Uterus (tissue), 4 donors: ENCODE measurements around the gene KCNIP1. TPM values are rescaled to one million over a fixed set of nuclear protein-coding genes. Genes with fewer than 3 reads are reported as not detected.

Experiments
- DNase-seq, 2 donors: peaks; one replicate each; pipeline ENCODE4 v3.0.0-alpha.2; 2019 to 2020
- H3K27ac ChIP-seq, 2 donors: fragments of 200-600 bp; sonication (generic); 1 replicate in 1 of 2; 2 replicates in 1 of 2; pipeline ENCODE4 v1.5.1; 2016 to 2018
- H3K27me3 ChIP-seq, 2 donors: fragments of 200-600 bp; sonication (generic); one replicate each; pipeline ENCODE4 v1.5.1; 2018 to 2019; ENCODE audit warnings: control low read depth in 1 of 2
- H3K36me3 ChIP-seq, 2 donors: fragments of 200-600 bp; sonication (generic); one replicate each; pipeline ENCODE4 v1.5.1; 2019; ENCODE audit warnings: control low read depth in 1 of 2
- H3K4me1 ChIP-seq, 2 donors: fragments of 200-600 bp; sonication (generic); one replicate each; pipeline ENCODE4 v1.5.1; 2018 to 2019; ENCODE audit warnings: control low read depth in 1 of 2
- H3K4me3 ChIP-seq, 2 donors: fragments of 200-600 bp; sonication (generic); 1 replicate in 1 of 2; 2 replicates in 1 of 2; pipeline ENCODE4 v1.5.1; 2018 to 2019; ENCODE audit warnings: mild to moderate bottlenecking in 1 of 2
- H3K9me3 ChIP-seq, 2 donors: fragments of 200-600 bp; sonication (generic); one replicate each; pipeline ENCODE4 v1.5.1; 2019; ENCODE audit warnings: control low read depth in 1 of 2
- POLR2A ChIP-seq, 2 donors: fragments of 450-650 bp; IDR thresholded peaks; one replicate each; pipeline ENCODE4 v1.6.1; 2016; ENCODE audit warnings: antibody characterized with exemption in 2 of 2, mild to moderate bottlenecking in 1 of 2, moderate library complexity in 1 of 2
- intact Hi-C: fragments of 100-400 bp; cut with DNase I; formaldehyde crosslinking; loops from one replicate; pipeline ENCODE4 v1.15.1; 2023; ENCODE audit warnings: low total_unique reads
- total RNA-seq, 4 donors: library from RNA; depleted of rRNA in 3 of 4; stranded (reverse); fragments of >200 nt in 3 of 4; gene quantifications; one replicate each; pipeline versions ENCODE4 v1.1.0 to v1.2.4, GENCODE V29; 2014 to 2023
- TF ChIP-seq, protein P1 (sequence below), 4 experiments: fragments of 200-600 bp in 2 of 4; fragments of 450-650 bp in 2 of 4; sonication (generic) in 2 of 4; IDR thresholded peaks; one replicate each; pipeline ENCODE4 v1.5.1; 2016 to 2019; ENCODE audit warnings: antibody characterized with exemption in 4 of 4, mild to moderate bottlenecking in 2 of 4, moderate library complexity in 1 of 4
- donor health status: DM: yes; HTN: yes; CAD: no.

The KCNIP1 gene
- total RNA-seq, 4 donors from 2014 or later = 1.3 to 7.0 (median 3.9) TPM

DNA sequence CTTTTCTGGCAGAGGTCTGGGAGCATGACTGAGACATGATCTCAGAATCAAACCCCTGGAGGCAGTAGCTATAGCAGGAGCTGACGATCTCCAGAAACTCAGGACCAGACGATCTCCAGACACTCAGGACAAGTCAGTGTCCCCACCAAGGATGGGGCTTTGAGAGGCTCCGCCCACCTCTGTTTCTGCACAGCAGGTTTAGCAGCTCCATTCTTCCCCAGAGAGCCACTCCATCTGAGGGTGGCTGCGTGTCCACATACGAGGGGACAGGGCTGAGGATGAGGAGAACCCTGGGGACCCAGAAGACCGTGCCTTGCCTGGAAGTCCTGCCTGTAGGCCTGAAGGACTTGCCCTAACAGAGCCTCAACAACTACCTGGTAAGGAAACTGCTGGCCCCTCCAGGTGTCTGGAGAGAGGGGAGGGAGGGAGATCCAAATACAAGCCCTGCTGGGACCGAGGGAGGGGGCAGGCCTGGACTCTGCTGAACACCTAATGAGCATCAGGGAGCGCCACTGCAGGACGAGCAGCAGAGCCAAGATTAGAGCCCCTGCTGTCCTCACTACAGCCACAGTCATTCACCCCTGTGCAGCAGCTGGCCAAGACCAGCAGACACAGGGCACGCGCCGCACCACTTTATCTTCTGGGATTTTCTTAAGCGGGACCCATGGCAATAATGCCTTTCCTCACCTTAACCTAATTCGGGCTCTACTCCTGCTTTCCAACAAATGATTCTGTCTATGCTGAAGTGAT is 279.9 kb downstream of the KCNIP1 start, which contains the start of gene GABRP:
Gene GABRP, plus strand, starts transcription at position 228 of the 750 bp plus-strand sequence. CDS start 4,891 bp downstream, outside the sequence.
- no peaks in the 10 kb centered on the region for H3K4me1 ChIP-seq
- H3K4me3 ChIP-seq = no peak within 1 kb of the TSS
- H3K27ac ChIP-seq = no peak within 1 kb of the TSS
- H3K36me3 ChIP-seq = no peaks in the 10 kb centered on the region
- no peaks in the 10 kb centered on the region for H3K9me3 ChIP-seq
- TF ChIP-seq, protein P1, sequence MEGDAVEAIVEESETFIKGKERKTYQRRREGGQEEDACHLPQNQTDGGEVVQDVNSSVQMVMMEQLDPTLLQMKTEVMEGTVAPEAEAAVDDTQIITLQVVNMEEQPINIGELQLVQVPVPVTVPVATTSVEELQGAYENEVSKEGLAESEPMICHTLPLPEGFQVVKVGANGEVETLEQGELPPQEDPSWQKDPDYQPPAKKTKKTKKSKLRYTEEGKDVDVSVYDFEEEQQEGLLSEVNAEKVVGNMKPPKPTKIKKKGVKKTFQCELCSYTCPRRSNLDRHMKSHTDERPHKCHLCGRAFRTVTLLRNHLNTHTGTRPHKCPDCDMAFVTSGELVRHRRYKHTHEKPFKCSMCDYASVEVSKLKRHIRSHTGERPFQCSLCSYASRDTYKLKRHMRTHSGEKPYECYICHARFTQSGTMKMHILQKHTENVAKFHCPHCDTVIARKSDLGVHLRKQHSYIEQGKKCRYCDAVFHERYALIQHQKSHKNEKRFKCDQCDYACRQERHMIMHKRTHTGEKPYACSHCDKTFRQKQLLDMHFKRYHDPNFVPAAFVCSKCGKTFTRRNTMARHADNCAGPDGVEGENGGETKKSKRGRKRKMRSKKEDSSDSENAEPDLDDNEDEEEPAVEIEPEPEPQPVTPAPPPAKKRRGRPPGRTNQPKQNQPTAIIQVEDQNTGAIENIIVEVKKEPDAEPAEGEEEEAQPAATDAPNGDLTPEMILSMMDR (IDR thresholded peaks at IDR 0.05) = no peak
- TF ChIP-seq POLR2A (IDR thresholded peaks at IDR 0.05) = peak in 1 of 2 donors; percentile 19
- intact Hi-C loops = no loop called here
- no peaks in the 10 kb centered on the region for H3K27me3 ChIP-seq
- no peak for DNase-seq

DNA sequence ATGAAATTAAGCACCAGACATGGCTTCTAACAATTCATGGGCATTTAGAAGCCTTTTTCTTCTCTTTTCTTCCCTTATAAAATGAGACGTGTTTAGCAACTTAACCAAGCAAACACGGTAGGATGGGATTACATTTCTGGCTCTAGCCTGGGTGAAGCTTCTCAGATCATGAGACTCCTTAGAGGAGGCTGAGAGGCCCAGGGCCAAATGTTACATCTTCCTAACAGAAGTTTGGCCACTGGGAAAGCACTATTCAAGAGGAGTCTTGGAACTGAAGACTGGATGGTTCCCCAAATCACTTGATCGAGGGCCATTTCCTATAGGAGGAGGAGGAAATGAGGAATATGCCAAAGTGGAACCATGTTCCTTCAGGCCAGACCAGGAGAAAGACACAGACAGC is 281.6 kb downstream of the KCNIP1 start:
- DNase-seq = no peak
- no peak overlapping the region for H3K4me3 ChIP-seq
- H3K4me1 ChIP-seq = no peaks in the 10 kb centered on the region
- H3K27ac ChIP-seq = no peak overlapping the region
- no peaks in the 10 kb centered on the region for H3K9me3 ChIP-seq
- H3K36me3 ChIP-seq = no peaks in the 10 kb centered on the region
- TF ChIP-seq POLR2A (IDR thresholded peaks at IDR 0.05) = no peak
- TF ChIP-seq, protein P1 (IDR thresholded peaks at IDR 0.05) = no peak
- no peaks in the 10 kb centered on the region for H3K27me3 ChIP-seq
- intact Hi-C loops = no loop called here

Other genes with a start within 250 kb of the KCNIP1 start
- 10 to 100 TPM in 3 of 4 donors, 1 to 10 TPM in 1; 1.3 to 19.1 (median 11.2) TPM for gene LCP2, start 206.2 kb upstream of the KCNIP1 start, total RNA-seq
- gene KCNMB1, start 114.7 kb upstream of the KCNIP1 start, total RNA-seq = 10 to 100 TPM in 1 of 4 donors, 1 to 10 TPM in 3; 5.7 to 42.6 (median 8.7) TPM